ENCODE results near the gene CYSRT1.

CYSRT1 gene

GRCh38 chr9:137266162-137266527, 41.2 kb downstream of the CYSRT1 start:
- H3K4me3 ChIP-seq (ENCODE audit: control insufficient read depth, low read depth, low read length): no peak overlapping the region
- DNase-seq (ENCODE audit: low read depth): no peak
- no peak for TF ChIP-seq CTCF (IDR thresholded peaks at IDR 0.05; ENCODE audit: control insufficient read depth, insufficient read depth, low read depth, low read length, missing control alignments)

- H3K4me3 ChIP-seq (ENCODE audit: control insufficient read depth, low read depth, low read length): no peak overlapping the region
- TF ChIP-seq CTCF (IDR thresholded peaks at IDR 0.05; ENCODE audit: control insufficient read depth, insufficient read depth, low read depth, low read length, missing control alignments): no peak
- DNase-seq (ENCODE audit: low read depth): no peak
These were observed 41.8 kb downstream of the CYSRT1 start for GRCh38 chr9:137266585-137267453.

- no peak for TF ChIP-seq CTCF (IDR thresholded peaks at IDR 0.05; ENCODE audit: control insufficient read depth, insufficient read depth, low read depth, low read length, missing control alignments)
- DNase-seq (ENCODE audit: low read depth): no peak
- no peak overlapping the region for H3K4me3 ChIP-seq (ENCODE audit: control insufficient read depth, low read depth, low read length)
These were observed 43.0 kb downstream of the CYSRT1 start for GRCh38 chr9:137267933-137268355.

- no peak for TF ChIP-seq CTCF (IDR thresholded peaks at IDR 0.05; ENCODE audit: control insufficient read depth, insufficient read depth, low read depth, low read length, missing control alignments)
- DNase-seq (ENCODE audit: low read depth): no peak
- no peak overlapping the region for H3K4me3 ChIP-seq (ENCODE audit: control insufficient read depth, low read depth, low read length)
These were observed 43.7 kb downstream of the CYSRT1 start for GRCh38 chr9:137268538-137269201.

- no peak overlapping the region for H3K4me3 ChIP-seq (ENCODE audit: control insufficient read depth, low read depth, low read length)
- no peak for DNase-seq (ENCODE audit: low read depth)
- no peak for TF ChIP-seq CTCF (IDR thresholded peaks at IDR 0.05; ENCODE audit: control insufficient read depth, insufficient read depth, low read depth, low read length, missing control alignments)
These were observed 44.3 kb downstream of the CYSRT1 start for GRCh38 chr9:137269231-137269772.

- H3K4me3 ChIP-seq (ENCODE audit: control insufficient read depth, low read depth, low read length): no peak overlapping the region
- no peak for DNase-seq (ENCODE audit: low read depth)
- TF ChIP-seq CTCF (IDR thresholded peaks at IDR 0.05; ENCODE audit: control insufficient read depth, insufficient read depth, low read depth, low read length, missing control alignments): no peak
These were observed 46.1 kb downstream of the CYSRT1 start for GRCh38 chr9:137270929-137271695.

All from AG09309 (cell line).